AG04450 (cell line): Measurements from ENCODE around the gene ACSL6. TPM values are rescaled to one million over a fixed set of nuclear protein-coding genes. Genes with fewer than 3 reads are reported as not detected.

Source experiments
- CTCF ChIA-PET: fragments of 300-600, 350-600 bp; formaldehyde crosslinking; extraction: SDS; loops from one replicate; lab custom pipeline; 2022; ENCODE audit warnings: antibody characterized with exemption, inconsistent platforms; lab: Charles Lee
- POLR2A ChIA-PET: fragments of 350-600 bp; formaldehyde crosslinking; extraction: SDS; loops from one replicate; lab custom pipeline; 2021; ENCODE audit warnings: antibody characterized with exemption, inconsistent platforms; lab: Yijun Ruan, JAX
- DNase-seq: peaks from one replicate; pipeline ENCODE4 v3.0.0-alpha.2; 2011; ENCODE audit warnings: low read depth, low spot score
- H3K27ac ChIP-seq: one replicate; pipeline ENCODE4 v1.5.1; 2012; ENCODE audit warnings: low read depth, low read length, control low read depth
- H3K27me3 ChIP-seq: one replicate; pipeline ENCODE4 v1.6.0; 2012; ENCODE audit warnings: low read length; ENCODE audit not compliant: control insufficient read depth, insufficient read depth
- H3K4me3 ChIP-seq: 2 replicates; pipeline ENCODE4 v1.5.1; 2011; ENCODE audit warnings: mild to moderate bottlenecking, low read depth, low read length, control low read depth
- H3K9me3 ChIP-seq: 2 replicates; pipeline ENCODE4 v1.5.1; 2012; ENCODE audit warnings: low read length; ENCODE audit not compliant: control insufficient read depth, insufficient read depth
- CTCF ChIP-seq: IDR thresholded peaks from 2 replicates; pipeline ENCODE4 v1.5.1; 2011; ENCODE audit warnings: low read depth, low read length, control low read depth, inconsistent platforms
- polyA plus RNA-seq: library from polyadenylated mRNA; depleted of rRNA; stranded (reverse); fragments of >200 nt; gene quantifications from 2 replicates; pipeline ENCODE4 v1.2.3, GENCODE V29; 2011

The ACSL6 gene
- polyA plus RNA-seq, 1 experiment = not detected

GRCh38 chr5:131994533-131995226, 16.8 kb downstream of the ACSL6 start:
- ChIA-PET POLR2A (no interaction called here), CTCF (no interaction called here)
- no peak for DNase-seq
- Histone ChIP-seq H3K27ac (no peak overlapping the region), H3K27me3 (peaks cover 11% of the 10 kb centered on the region), H3K9me3 (no peaks in the 10 kb centered on the region), H3K4me3 (no peak overlapping the region)
- TF ChIP-seq CTCF = no peak

- Histone ChIP-seq H3K27ac (no peak overlapping the region), H3K27me3 (peaks cover 6% of the 10 kb centered on the region), H3K9me3 (no peaks in the 10 kb centered on the region), H3K4me3 (no peak overlapping the region)
- TF ChIP-seq CTCF = no peak
- no peak for DNase-seq
- POLR2A ChIA-PET = no interaction called here
- CTCF ChIA-PET = interaction anchor here (0.6 kb wide), 1 partner anchor 189 kb away, joined by 3 read pairs; no protein-coding TSS in a partner anchor
These were observed 17.4 kb downstream of the ACSL6 start for GRCh38 chr5:131994090-131994489.

GRCh38 chr5:131993676-131994075, 17.8 kb downstream of the ACSL6 start:
- no peak for TF ChIP-seq CTCF
- DNase-seq = no peak
- ChIA-PET POLR2A (no interaction called here), CTCF (interaction anchor here (0.6 kb wide), 1 partner anchor 189 kb away, joined by 3 read pairs; no protein-coding TSS in a partner anchor)
- Histone ChIP-seq H3K9me3 (no peaks in the 10 kb centered on the region), H3K27ac (no peak overlapping the region), H3K27me3 (peaks cover 6% of the 10 kb centered on the region), H3K4me3 (no peak overlapping the region)

GRCh38 chr5:131992370-131992769, 19.1 kb downstream of the ACSL6 start:
- TF ChIP-seq CTCF = no peak
- ChIA-PET POLR2A (no interaction called here), CTCF (interaction anchor here (0.6 kb wide), 1 partner anchor 1916 kb away, joined by 4 read pairs; no protein-coding TSS in a partner anchor)
- peaks cover 6% of the 10 kb centered on the region for H3K27me3 ChIP-seq
- no peak overlapping the region for H3K27ac ChIP-seq
- H3K4me3 ChIP-seq = no peak overlapping the region
- H3K9me3 ChIP-seq = no peaks in the 10 kb centered on the region
- DNase-seq = no peak

GRCh38 chr5:131991593-131992324, 19.7 kb downstream of the ACSL6 start:
- no peaks in the 10 kb centered on the region for H3K9me3 ChIP-seq
- TF ChIP-seq CTCF = no peak
- POLR2A ChIA-PET = no interaction called here
- CTCF ChIA-PET = no interaction called here
- no peak for DNase-seq
- H3K4me3 ChIP-seq = no peak overlapping the region
- H3K27me3 ChIP-seq = peaks cover 4% of the 10 kb centered on the region
- H3K27ac ChIP-seq = no peak overlapping the region
